ENCODE data around the gene UNKL.

DNA sequence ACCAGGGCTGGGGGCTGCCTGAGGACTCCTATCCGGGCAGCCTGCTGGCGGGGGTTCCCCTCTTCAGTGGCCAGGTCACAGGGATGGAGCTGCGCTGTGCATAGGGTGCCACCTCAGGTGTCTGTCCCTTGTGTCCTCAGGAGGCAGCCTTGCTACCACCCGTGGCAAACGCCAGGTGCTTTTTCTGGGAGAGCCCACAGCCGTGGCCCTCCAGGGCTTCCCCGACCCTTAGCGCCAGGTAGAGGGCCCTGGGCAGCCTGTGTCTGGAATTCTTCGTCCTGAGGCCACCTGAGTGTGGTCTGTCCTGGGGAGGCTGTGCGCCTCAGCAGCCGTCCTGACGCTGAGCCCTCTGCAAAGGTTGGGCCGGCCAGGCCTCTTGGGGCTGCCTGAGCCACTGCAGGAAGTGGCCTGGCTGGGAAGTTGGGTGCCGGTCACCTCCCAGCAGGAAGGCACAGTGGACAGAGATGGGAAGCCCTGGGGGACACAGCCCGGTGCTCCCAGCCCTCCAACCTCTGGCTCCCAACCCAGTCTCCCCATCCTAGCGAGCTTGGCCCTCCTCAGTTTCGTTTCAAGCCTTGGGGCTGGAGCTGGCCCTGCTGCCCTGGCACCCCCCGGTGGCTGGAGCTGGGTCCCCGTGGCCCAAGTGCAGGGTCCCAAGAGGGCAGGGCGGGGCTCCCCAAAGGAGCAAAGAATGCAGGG lies 88.7 kb downstream of the UNKL start:
- TF ChIP-seq EZH2phosphoT487 (IDR thresholded peaks at IDR 0.05; ENCODE audit: insufficient read depth, low read depth) (no peak), EZH2 (IDR thresholded peaks at IDR 0.05; ENCODE audit: insufficient read depth, poor library complexity, severe bottlenecking) (no peak)

Data from GM23248 (cell line).